Measurements from ENCODE around the gene CNOT8.
"Not testable (repeated sequence)": the region's sequence is repeated elsewhere in the genome, so short reads cannot be mapped to it uniquely, and the experiment has no call there.

Gene CNOT8

GRCh38 chr5:154835701-154836052 lies 22.8 kb upstream of the CNOT8 start:
- DNase-seq (ENCODE audit: low spot score), result not testable (repeated sequence)

- DNase-seq (ENCODE audit: low spot score), result no peak
These were observed 22.2 kb upstream of the CNOT8 start for GRCh38 chr5:154836225-154836624.

GRCh38 chr5:154837009-154837901 lies 21.2 kb upstream of the CNOT8 start:
- DNase-seq (ENCODE audit: low spot score), result no peak

GRCh38 chr5:154840435-154841272 lies 17.8 kb upstream of the CNOT8 start:
- no peak for DNase-seq (ENCODE audit: low spot score)

GRCh38 chr5:154841273-154841661 lies 17.2 kb upstream of the CNOT8 start:
- DNase-seq (ENCODE audit: low spot score), result no peak

GRCh38 chr5:154842689-154843530 lies 15.5 kb upstream of the CNOT8 start:
- no peak for DNase-seq (ENCODE audit: low spot score)

GRCh38 chr5:154844809-154845208 lies 13.6 kb upstream of the CNOT8 start:
- no peak for DNase-seq (ENCODE audit: low spot score)

GRCh38 chr5:154849264-154849785 lies 9.1 kb upstream of the CNOT8 start:
- no peak for DNase-seq (ENCODE audit: low spot score)

GRCh38 chr5:154849791-154850201 lies 8.6 kb upstream of the CNOT8 start:
- DNase-seq (ENCODE audit: low spot score), result no peak

GRCh38 chr5:154850255-154851062 lies 8.0 kb upstream of the CNOT8 start, which contains the start of gene FAXDC2:
FAXDC2 (minus strand) TSS chr5:154850603; CDS start chr5:154838178, 12,425 bp downstream.
- no peak for DNase-seq (ENCODE audit: low spot score)

GRCh38 chr5:154851351-154851750 lies 7.1 kb upstream of the CNOT8 start:
- no peak for DNase-seq (ENCODE audit: low spot score)

GRCh38 chr5:154857530-154858296 lies 714 bp upstream of the CNOT8 start:
- DNase-seq (ENCODE audit: low spot score), result peak; percentile 97

- no peak for DNase-seq (ENCODE audit: low spot score)
These were observed 795 bp downstream of the CNOT8 start for GRCh38 chr5:154858972-154859871.

GRCh38 chr5:154860123-154860522 lies 1.7 kb downstream of the CNOT8 start:
- DNase-seq (ENCODE audit: low spot score), result no peak

GRCh38 chr5:154860765-154861164 lies 2.3 kb downstream of the CNOT8 start:
- DNase-seq (ENCODE audit: low spot score), result no peak

GRCh38 chr5:154861946-154862345 lies 3.5 kb downstream of the CNOT8 start:
- DNase-seq (ENCODE audit: low spot score), result no peak

GRCh38 chr5:154862766-154863165 lies 4.3 kb downstream of the CNOT8 start:
- no peak for DNase-seq (ENCODE audit: low spot score)

- DNase-seq (ENCODE audit: low spot score), result no peak
These were observed 5.1 kb downstream of the CNOT8 start for GRCh38 chr5:154863291-154864080.

Measured in SW480 (cell line).